ENCODE data around the gene ZNF41.

ZNF41 gene

GRCh38 chrX:47481160-47481559, 1.9 kb downstream of the ZNF41 start:
- Histone ChIP-seq H3K9me2 (replicated peaks; ENCODE audit: control insufficient read depth, low read length) (no peaks in the 10 kb centered on the region), H3K4me1 (ENCODE audit: control insufficient read depth, low read length) (peaks cover 26% of the 10 kb centered on the region), H3K36me3 (ENCODE audit: control insufficient read depth, low read length) (no peaks in the 10 kb centered on the region; the same call in 1 of the 2 replicates), H3K9me3 (ENCODE audit: control insufficient read depth, insufficient read depth, low read length) (no peaks in the 10 kb centered on the region), H3K27ac (ENCODE audit: low read depth, low read length) (no peak overlapping the region), H3K27me3 (ENCODE audit: control insufficient read depth, low read length) (no peaks in the 10 kb centered on the region), H3K4me3 (ENCODE audit: low read length) (0 out of 2 replicates have a peak overlapping the region, but pooled peaks have one; percentile 7), H4K20me1 (ENCODE audit: control insufficient read depth, insufficient read depth, low read depth, low read length) (no peaks in the 10 kb centered on the region), H3K4me2 (ENCODE audit: low read length) (peak overlapping the region; percentile 92), H3F3A (ENCODE audit: control insufficient read depth, insufficient read depth) (0 out of 2 replicates have a peak, but pooled peaks cover 7% of the 10 kb centered on the region), H3K79me2 (ENCODE audit: control insufficient read depth, low read length) (peaks cover 78% of the 10 kb centered on the region)
- TF ChIP-seq EZH2phosphoT487 (IDR thresholded peaks at IDR 0.05; ENCODE audit: borderline replicate concordance, low read length): no peak

- Histone ChIP-seq H3K9me2 (replicated peaks; ENCODE audit: control insufficient read depth, low read length) (no peaks in the 10 kb centered on the region), H3F3A (ENCODE audit: control insufficient read depth, insufficient read depth) (0 out of 2 replicates have a peak, but pooled peaks cover 7% of the 10 kb centered on the region), H3K4me3 (ENCODE audit: low read length) (no peak overlapping the region), H3K36me3 (ENCODE audit: control insufficient read depth, low read length) (no peaks in the 10 kb centered on the region; the same call in 1 of the 2 replicates), H3K4me1 (ENCODE audit: control insufficient read depth, low read length) (peaks cover 26% of the 10 kb centered on the region), H3K79me2 (ENCODE audit: control insufficient read depth, low read length) (peaks cover 81% of the 10 kb centered on the region), H3K4me2 (ENCODE audit: low read length) (peak overlapping the region; percentile 92), H3K9me3 (ENCODE audit: control insufficient read depth, insufficient read depth, low read length) (no peaks in the 10 kb centered on the region), H4K20me1 (ENCODE audit: control insufficient read depth, insufficient read depth, low read depth, low read length) (no peaks in the 10 kb centered on the region), H3K27me3 (ENCODE audit: control insufficient read depth, low read length) (no peaks in the 10 kb centered on the region), H3K27ac (ENCODE audit: low read depth, low read length) (no peak overlapping the region)
- TF ChIP-seq EZH2phosphoT487 (IDR thresholded peaks at IDR 0.05; ENCODE audit: borderline replicate concordance, low read length) (no peak), CTCF (IDR thresholded peaks at IDR 0.05; ENCODE audit: low read depth, low read length, poor library complexity, severe bottlenecking) (no peak)
Observed at GRCh38 chrX:47480576-47480975, 2.4 kb downstream of the ZNF41 start.

- Histone ChIP-seq H3K4me2 (ENCODE audit: low read length) (no peak overlapping the region), H3K79me2 (ENCODE audit: control insufficient read depth, low read length) (peaks cover 75% of the 10 kb centered on the region), H3K9me2 (replicated peaks; ENCODE audit: control insufficient read depth, low read length) (no peaks in the 10 kb centered on the region), H3K27ac (ENCODE audit: low read depth, low read length) (no peak overlapping the region), H3F3A (ENCODE audit: control insufficient read depth, insufficient read depth) (no peaks in the 10 kb centered on the region), H3K4me3 (ENCODE audit: low read length) (no peak overlapping the region), H3K4me1 (ENCODE audit: control insufficient read depth, low read length) (no peaks in the 10 kb centered on the region; the same call in 1 of the 2 replicates), H3K36me3 (ENCODE audit: control insufficient read depth, low read length) (no peaks in the 10 kb centered on the region), H4K20me1 (ENCODE audit: control insufficient read depth, insufficient read depth, low read depth, low read length) (no peaks in the 10 kb centered on the region), H3K27me3 (ENCODE audit: control insufficient read depth, low read length) (no peaks in the 10 kb centered on the region), H3K9me3 (ENCODE audit: control insufficient read depth, insufficient read depth, low read length) (no peaks in the 10 kb centered on the region)
- TF ChIP-seq EZH2phosphoT487 (IDR thresholded peaks at IDR 0.05; ENCODE audit: borderline replicate concordance, low read length) (no peak), CTCF (IDR thresholded peaks at IDR 0.05; ENCODE audit: low read depth, low read length, poor library complexity, severe bottlenecking) (no peak)
Observed at GRCh38 chrX:47475476-47475875, 7.5 kb downstream of the ZNF41 start.

- Histone ChIP-seq H3F3A (ENCODE audit: control insufficient read depth, insufficient read depth) (no peaks in the 10 kb centered on the region), H4K20me1 (ENCODE audit: control insufficient read depth, insufficient read depth, low read depth, low read length) (no peaks in the 10 kb centered on the region), H3K4me3 (ENCODE audit: low read length) (no peak overlapping the region), H3K79me2 (ENCODE audit: control insufficient read depth, low read length) (peaks cover 21% of the 10 kb centered on the region), H3K4me2 (ENCODE audit: low read length) (no peak overlapping the region), H3K9me2 (replicated peaks; ENCODE audit: control insufficient read depth, low read length) (no peaks in the 10 kb centered on the region), H3K9me3 (ENCODE audit: control insufficient read depth, insufficient read depth, low read length) (no peaks in the 10 kb centered on the region), H3K27me3 (ENCODE audit: control insufficient read depth, low read length) (no peaks in the 10 kb centered on the region), H3K27ac (ENCODE audit: low read depth, low read length) (no peak overlapping the region), H3K36me3 (ENCODE audit: control insufficient read depth, low read length) (peaks cover 9% of the 10 kb centered on the region), H3K4me1 (ENCODE audit: control insufficient read depth, low read length) (no peaks in the 10 kb centered on the region)
- TF ChIP-seq EZH2phosphoT487 (IDR thresholded peaks at IDR 0.05; ENCODE audit: borderline replicate concordance, low read length) (no peak), CTCF (IDR thresholded peaks at IDR 0.05; ENCODE audit: low read depth, low read length, poor library complexity, severe bottlenecking) (no peak)
Observed at GRCh38 chrX:47467106-47467505, 15.9 kb downstream of the ZNF41 start.
